Fibroblast of mammary gland (primary cell): ENCODE data around the gene DISC1.
"Not testable (repeated sequence)": the region's sequence is repeated elsewhere in the genome, so short reads cannot be mapped to it uniquely, and the experiment has no call there.

Source experiments
- DNase-seq: peaks from one replicate; pipeline ENCODE4 v3.0.0-alpha.2; 2010; ENCODE audit warnings: low read depth
- H3K4me3 ChIP-seq: 2 replicates; pipeline ENCODE4 v1.5.1; 2011; ENCODE audit warnings: low read depth, mild to moderate bottlenecking, low read length, moderate library complexity; ENCODE audit not compliant: control insufficient read depth
- CTCF ChIP-seq: conservative IDR thresholded peaks from 2 replicates; pipeline ENCODE4 v1.5.1; 2011; ENCODE audit warnings: low read depth, low read length, inconsistent platforms; ENCODE audit not compliant: control insufficient read depth, insufficient read depth

Gene DISC1

DNA sequence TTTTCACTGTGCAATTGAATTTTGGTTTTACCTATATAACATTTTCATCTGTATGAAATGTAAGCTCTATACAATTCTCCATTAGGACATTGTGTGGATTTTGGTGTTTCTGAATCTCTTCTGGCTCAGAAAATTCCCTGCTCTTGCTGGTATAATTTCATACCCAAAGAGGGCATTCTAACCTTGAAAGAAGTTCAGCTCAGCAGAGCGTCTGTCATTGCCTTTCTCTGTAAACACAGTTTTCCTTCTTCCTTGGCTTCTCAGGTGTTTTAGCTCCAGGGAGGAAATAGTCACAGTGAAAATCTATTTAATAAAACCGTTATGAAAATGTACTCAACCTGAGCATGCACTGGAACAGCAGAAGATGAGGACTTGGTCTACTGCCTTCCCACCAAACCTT is 16.0 kb downstream of the DISC1 start:
- TF ChIP-seq CTCF = no peak
- H3K4me3 ChIP-seq = no peak overlapping the region
- DNase-seq = no peak

- no peak for TF ChIP-seq CTCF
- no peak for DNase-seq
Measured at GRCh38 chr1:231643071-231643934, 16.7 kb downstream of the DISC1 start.

DNA sequence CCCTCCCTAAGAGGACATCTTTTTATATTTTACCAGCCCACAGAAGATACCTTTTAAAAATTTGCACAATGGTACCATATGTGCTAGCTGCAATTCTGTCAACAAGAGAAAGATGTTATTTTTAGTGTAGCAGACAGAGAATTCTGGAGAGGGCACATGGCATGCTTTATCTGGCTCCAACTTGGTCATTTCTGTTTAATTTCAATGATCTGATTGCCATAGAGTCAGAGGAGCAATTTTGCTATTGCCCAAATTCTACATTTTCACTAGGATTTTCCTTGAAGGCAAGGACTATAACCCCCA is 17.3 kb downstream of the DISC1 start:
- no peak overlapping the region for H3K4me3 ChIP-seq
- no peak for TF ChIP-seq CTCF
- no peak for DNase-seq

More at GRCh38 chr1:231643071-231643934, 16.7 kb downstream of the DISC1 start:
- no peak overlapping the region for H3K4me3 ChIP-seq

- H3K4me3 ChIP-seq, DNase-seq: not testable (repeated sequence)
Measured at GRCh38 chr1:231645634-231646033, 19.0 kb downstream of the DISC1 start.

- DNase-seq, H3K4me3 ChIP-seq: not testable (repeated sequence)
Measured at GRCh38 chr1:231646165-231646564, 19.6 kb downstream of the DISC1 start.

- DNase-seq, H3K4me3 ChIP-seq: not testable (repeated sequence)
Measured at GRCh38 chr1:231651621-231652260, 25.2 kb downstream of the DISC1 start.

DNA sequence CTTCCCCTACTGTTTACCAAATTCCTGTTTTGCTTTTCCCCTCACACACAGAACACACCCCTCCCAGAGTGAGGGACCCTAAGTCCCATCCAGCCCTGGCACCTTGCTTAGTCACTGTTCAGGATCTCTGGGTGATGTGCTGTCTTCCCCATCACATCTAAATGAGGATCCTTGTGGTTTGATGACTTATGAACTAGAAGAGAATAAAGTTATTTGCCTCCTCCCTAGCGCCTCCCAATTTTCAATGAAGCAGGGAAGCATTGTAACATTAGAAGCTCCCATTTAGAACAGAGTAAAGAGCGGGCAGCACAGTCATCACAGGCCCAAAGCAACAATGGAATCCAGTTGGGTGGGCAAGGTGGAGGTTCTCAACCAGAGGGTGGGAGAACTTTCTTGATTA is 27.0 kb downstream of the DISC1 start:
- no peak overlapping the region for H3K4me3 ChIP-seq
- no peak for TF ChIP-seq CTCF
- no peak for DNase-seq

DNA sequence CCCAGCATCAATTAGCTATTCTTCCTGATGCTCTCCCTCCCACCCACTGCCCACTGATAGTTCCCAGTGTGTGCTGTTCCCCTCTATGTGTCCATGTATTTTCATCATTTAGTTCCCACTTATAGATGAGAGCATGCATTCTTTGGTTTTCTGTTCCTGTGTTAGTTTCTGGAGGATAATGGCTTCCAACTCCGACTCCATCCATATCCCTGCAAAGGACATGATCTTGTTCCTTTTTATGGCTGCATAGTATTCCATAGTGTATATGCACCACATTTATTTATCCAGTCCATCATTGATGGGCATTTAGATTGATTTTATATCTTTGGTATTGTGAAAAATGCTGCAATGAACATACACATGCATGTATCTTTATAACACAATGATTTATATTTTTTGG is 30.2 kb downstream of the DISC1 start:
- no peak overlapping the region for H3K4me3 ChIP-seq
- TF ChIP-seq CTCF = no peak
- no peak for DNase-seq

- not testable (repeated sequence) for H3K4me3 ChIP-seq, DNase-seq
Measured at GRCh38 chr1:231658223-231658622, 31.6 kb downstream of the DISC1 start.
